Measurements from ENCODE around the gene IMMP2L.

Gene IMMP2L

GRCh38 chr7:111383133-111383532, 179.2 kb downstream of the IMMP2L start:
- no peak overlapping the region for H2AFZ ChIP-seq (ENCODE audit: low read depth, low read length, severe bottlenecking)
- H3K79me2 ChIP-seq (ENCODE audit: insufficient read depth, low read length) = no peaks in the 10 kb centered on the region
- no peaks in the 10 kb centered on the region for H3K36me3 ChIP-seq (ENCODE audit: low read length)
- H3K4me3 ChIP-seq (ENCODE audit: insufficient read depth, low read length, poor library complexity, severe bottlenecking) = no peak overlapping the region
- H3K4me2 ChIP-seq (ENCODE audit: low read depth, low read length, poor library complexity, severe bottlenecking) = no peak overlapping the region
- no peaks in the 10 kb centered on the region for H3K27me3 ChIP-seq (ENCODE audit: low read length)
- no peaks in the 10 kb centered on the region for H3K9me2 ChIP-seq (replicated peaks; ENCODE audit: insufficient read depth, low read length)
- no peaks in the 10 kb centered on the region for H3K9me3 ChIP-seq (ENCODE audit: insufficient read depth, low read length)
- H3F3A ChIP-seq (ENCODE audit: insufficient read depth) = no peaks in the 10 kb centered on the region
- H3K9ac ChIP-seq (ENCODE audit: low read length) = no peak overlapping the region
- H3K27ac ChIP-seq (ENCODE audit: low read depth, low read length) = no peak overlapping the region
- TF ChIP-seq CTCF (IDR thresholded peaks at IDR 0.05; ENCODE audit: insufficient read depth, low read length, poor library complexity, severe bottlenecking) (no peak), EZH2phosphoT487 (conservative IDR thresholded peaks at IDR 0.05; ENCODE audit: low read length) (no peak)
- no peaks in the 10 kb centered on the region for H4K20me1 ChIP-seq (ENCODE audit: low read depth, low read length)

GRCh38 chr7:111381590-111381989, 180.7 kb downstream of the IMMP2L start:
- Histone ChIP-seq H3K4me3 (ENCODE audit: insufficient read depth, low read length, poor library complexity, severe bottlenecking) (no peak overlapping the region), H3K36me3 (ENCODE audit: low read length) (no peaks in the 10 kb centered on the region), H3K27me3 (ENCODE audit: low read length) (no peaks in the 10 kb centered on the region), H3K27ac (ENCODE audit: low read depth, low read length) (no peak overlapping the region), H3F3A (ENCODE audit: insufficient read depth) (no peaks in the 10 kb centered on the region), H3K9me3 (ENCODE audit: insufficient read depth, low read length) (no peaks in the 10 kb centered on the region), H3K9me2 (replicated peaks; ENCODE audit: insufficient read depth, low read length) (no peaks in the 10 kb centered on the region), H2AFZ (ENCODE audit: low read depth, low read length, severe bottlenecking) (no peak overlapping the region), H3K79me2 (ENCODE audit: insufficient read depth, low read length) (no peaks in the 10 kb centered on the region), H3K9ac (ENCODE audit: low read length) (no peak overlapping the region), H3K4me2 (ENCODE audit: low read depth, low read length, poor library complexity, severe bottlenecking) (no peak overlapping the region), H4K20me1 (ENCODE audit: low read depth, low read length) (no peaks in the 10 kb centered on the region)
- TF ChIP-seq EZH2phosphoT487 (conservative IDR thresholded peaks at IDR 0.05; ENCODE audit: low read length) = no peak
- no peak for TF ChIP-seq CTCF (IDR thresholded peaks at IDR 0.05; ENCODE audit: insufficient read depth, low read length, poor library complexity, severe bottlenecking)

GRCh38 chr7:111380945-111381344, 181.3 kb downstream of the IMMP2L start:
- H3F3A ChIP-seq (ENCODE audit: insufficient read depth) = no peaks in the 10 kb centered on the region
- no peaks in the 10 kb centered on the region for H4K20me1 ChIP-seq (ENCODE audit: low read depth, low read length)
- no peaks in the 10 kb centered on the region for H3K27me3 ChIP-seq (ENCODE audit: low read length)
- no peak overlapping the region for H3K27ac ChIP-seq (ENCODE audit: low read depth, low read length)
- no peak overlapping the region for H3K9ac ChIP-seq (ENCODE audit: low read length)
- no peaks in the 10 kb centered on the region for H3K9me2 ChIP-seq (replicated peaks; ENCODE audit: insufficient read depth, low read length)
- H2AFZ ChIP-seq (ENCODE audit: low read depth, low read length, severe bottlenecking) = no peak overlapping the region
- H3K4me2 ChIP-seq (ENCODE audit: low read depth, low read length, poor library complexity, severe bottlenecking) = no peak overlapping the region
- no peak overlapping the region for H3K4me3 ChIP-seq (ENCODE audit: insufficient read depth, low read length, poor library complexity, severe bottlenecking)
- no peaks in the 10 kb centered on the region for H3K36me3 ChIP-seq (ENCODE audit: low read length)
- H3K9me3 ChIP-seq (ENCODE audit: insufficient read depth, low read length) = no peaks in the 10 kb centered on the region
- no peaks in the 10 kb centered on the region for H3K79me2 ChIP-seq (ENCODE audit: insufficient read depth, low read length)
- no peak for TF ChIP-seq CTCF (IDR thresholded peaks at IDR 0.05; ENCODE audit: insufficient read depth, low read length, poor library complexity, severe bottlenecking)
- no peak for TF ChIP-seq EZH2phosphoT487 (conservative IDR thresholded peaks at IDR 0.05; ENCODE audit: low read length)

Data from SU-DHL-6 (cell line).